HG03378 (cell line): Measurements from ENCODE around the gene CIRBP.

ENCODE experiments used
- ATAC-seq: cut with Tn5 transposase; IDR thresholded peaks from one replicate; pipeline ENCODE4 v1.9.1; 2021; ENCODE audit warnings: mild to moderate bottlenecking, moderate library complexity; ENCODE audit not compliant: unreplicated experiment

Gene CIRBP

DNA sequence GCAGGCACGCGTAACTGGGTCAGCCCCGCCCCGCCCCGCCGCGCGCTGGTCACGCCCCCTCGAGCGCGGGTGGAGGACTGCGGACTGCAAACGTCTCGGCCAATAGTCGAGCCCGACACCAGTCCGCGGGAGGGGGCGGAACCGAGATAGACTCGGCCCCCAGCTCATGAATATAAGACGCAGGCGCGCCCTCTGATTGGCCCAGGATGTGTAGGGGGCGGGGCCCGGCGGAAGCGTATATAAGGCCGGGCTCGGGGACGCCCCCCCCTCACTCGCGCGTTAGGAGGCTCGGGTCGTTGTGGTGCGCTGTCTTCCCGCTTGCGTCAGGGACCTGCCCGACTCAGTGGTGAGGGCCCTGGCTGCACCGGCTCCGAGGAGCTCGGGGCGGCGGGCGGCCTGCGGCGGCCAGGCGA, at the start of gene CIRBP:
TSS of gene CIRBP (plus strand) at position 268 of the 413 bp plus-strand sequence. CDS start 1,602 bp downstream, outside the sequence.
- peak; percentile 47 for ATAC-seq

DNA sequence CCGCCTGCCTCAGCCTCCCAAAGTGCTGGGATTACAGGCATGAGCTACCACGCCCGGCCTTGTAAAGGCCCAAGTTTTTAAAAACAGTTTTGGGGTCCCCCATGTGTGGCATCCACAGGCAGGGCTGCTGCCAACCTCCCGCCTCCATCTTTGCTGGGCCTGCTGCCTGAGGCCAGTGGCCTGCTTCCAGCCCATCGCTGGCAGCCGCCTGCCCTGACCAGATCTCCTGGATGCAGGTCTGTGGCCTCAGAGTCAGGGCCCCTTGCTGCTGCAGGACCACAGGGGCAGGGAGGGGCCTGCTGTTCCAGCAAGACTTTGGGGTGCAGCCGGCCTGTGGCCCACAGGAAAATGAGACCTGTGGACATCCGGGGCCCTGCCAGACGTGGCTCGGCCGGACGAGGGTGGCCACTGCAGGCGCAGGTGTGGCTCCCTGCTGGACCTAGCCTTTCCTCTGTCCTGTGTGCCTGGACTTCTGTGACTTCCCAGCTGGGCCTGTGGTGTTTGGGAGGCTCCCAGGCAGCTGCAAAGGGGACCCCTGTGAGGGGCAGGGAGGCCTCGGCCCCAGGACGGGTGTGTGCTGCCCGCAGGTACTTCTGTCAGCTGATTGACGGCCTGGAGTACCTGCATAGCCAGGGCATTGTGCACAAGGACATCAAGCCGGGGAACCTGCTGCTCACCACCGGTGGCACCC, 49.2 kb upstream of the CIRBP start:
- no peak for ATAC-seq

DNA sequence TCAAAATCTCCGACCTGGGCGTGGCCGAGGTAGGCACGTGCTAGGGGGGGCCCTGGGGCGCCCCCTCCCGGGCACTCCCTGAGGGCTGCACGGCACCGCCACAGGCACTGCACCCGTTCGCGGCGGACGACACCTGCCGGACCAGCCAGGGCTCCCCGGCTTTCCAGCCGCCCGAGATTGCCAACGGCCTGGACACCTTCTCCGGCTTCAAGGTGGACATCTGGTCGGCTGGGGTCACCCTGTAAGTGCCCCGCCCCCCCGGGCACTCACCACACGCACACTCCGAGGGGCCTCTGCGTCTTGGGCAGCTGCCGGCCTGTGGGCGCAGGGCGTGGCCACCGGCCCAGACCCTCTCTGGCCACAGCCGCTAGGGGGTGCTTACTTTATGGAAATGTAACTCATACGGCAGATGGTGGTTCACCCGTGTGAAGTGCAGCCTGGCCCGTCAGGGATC, 48.6 kb upstream of the CIRBP start:
- ATAC-seq: no peak

DNA sequence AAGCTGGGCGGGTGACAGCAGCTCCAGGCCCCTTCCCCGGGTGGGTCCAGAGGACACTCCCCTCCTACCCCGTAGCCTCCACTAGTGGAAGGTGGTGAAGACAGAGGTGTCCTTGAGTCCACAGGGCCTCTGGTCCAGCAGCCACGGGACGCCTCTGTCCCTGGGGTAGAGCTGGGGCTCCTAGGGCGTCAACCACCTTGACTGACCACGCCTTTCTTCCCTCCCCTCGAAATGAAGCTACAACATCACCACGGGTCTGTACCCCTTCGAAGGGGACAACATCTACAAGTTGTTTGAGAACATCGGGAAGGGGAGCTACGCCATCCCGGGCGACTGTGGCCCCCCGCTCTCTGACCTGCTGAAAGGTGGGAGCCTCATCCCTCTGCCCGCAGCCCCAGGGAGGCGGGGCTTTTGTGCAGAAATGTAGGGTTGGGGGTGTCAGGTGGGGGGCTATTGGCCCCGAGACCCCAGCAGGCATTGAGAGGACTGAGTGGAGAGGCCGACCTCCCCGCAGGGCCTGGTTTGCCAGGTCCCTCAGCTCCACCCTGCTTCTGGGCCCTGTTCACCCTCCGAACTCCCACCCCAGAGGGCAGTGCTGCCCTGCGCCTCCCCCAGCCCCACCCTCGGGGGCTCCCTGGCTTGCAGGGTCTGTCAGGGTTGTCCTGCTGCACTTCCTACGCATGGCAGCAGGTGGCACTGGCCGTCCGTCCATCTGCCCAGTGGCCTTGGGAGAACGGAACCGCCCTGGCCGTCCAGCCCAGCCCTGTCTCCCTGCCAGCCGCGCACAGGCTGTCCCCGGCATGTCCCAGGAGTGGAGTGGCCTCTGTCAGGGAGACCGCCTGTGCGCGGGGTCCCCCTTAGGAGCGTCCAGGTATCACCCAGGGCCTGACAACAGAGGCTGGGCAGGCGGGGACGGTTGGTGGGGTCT, 47.9 kb upstream of the CIRBP start:
- no peak for ATAC-seq

DNA sequence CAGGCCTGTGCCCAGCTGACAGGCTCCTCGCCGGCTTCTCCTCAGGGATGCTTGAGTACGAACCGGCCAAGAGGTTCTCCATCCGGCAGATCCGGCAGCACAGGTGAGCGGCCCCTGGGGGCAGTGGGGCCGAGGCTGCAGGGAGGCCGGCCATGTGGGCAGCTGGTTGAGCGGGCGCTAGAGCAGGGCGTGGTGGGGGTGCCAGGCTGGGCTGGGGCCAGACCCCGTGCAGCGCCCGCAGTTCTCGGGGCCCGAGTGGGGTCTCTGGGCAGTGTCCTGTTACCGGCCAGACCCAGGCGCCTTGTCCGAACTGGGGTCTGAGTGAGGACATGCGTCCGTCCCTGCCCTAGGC, 47.3 kb upstream of the CIRBP start:
- ATAC-seq: no peak

DNA sequence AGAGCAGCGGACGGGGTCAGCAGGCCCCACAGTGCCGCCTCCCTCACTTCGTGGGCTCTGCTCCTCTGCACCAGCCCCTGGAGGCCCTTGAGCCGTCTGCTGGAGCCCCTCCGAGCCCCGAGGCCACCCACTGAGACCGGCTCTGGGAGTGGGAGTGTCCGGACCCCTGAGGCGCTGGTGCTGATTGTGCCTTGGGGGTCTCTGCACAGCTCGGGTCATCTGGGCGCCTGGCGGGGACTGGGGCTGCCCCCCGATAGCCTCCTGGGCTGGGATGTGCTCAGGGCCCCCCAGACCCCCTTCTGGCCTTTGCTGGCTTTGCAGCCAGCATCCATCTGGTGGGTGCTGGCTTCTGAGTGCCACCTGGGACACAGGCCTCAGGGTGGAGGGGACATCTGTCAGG, 46.7 kb upstream of the CIRBP start:
- ATAC-seq: no peak

DNA sequence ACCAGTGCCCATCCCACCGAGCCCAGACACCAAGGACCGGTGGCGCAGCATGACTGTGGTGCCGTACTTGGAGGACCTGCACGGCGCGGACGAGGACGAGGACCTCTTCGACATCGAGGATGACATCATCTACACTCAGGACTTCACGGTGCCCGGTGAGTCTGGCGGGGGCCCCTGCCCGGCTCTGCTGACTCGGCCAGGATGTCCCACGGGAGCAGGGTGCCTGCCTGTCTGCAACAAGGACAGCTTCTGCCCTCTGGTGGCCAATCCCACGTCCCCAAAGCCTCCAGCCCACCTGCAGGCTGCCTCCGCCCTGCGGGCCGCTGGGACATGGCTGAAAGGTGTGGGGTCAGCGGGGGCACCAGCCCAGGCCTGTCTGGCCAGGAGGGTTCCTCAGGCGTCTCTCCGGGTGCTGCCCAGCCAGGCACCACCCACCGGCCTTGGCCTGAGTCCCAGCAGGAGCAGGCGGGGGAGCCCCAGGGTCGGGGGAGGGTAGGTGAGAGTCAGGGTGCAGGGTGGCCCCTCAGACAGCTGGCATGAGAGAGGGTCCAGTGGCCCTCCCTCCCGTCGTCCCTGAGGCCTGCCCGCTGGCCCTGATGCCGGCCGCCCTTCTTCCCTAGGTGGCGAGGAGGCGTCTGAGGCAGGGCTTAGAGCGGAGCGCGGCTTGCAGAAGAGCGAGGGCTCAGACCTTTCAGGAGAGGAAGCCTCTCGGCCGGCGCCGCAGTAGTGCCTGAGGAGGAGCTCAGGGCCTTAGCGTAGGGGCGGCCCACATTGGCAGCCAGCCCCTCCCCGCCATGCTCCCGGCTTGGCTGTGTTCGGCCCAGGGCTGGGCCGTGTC, 45.9 kb upstream of the CIRBP start:
- no peak for ATAC-seq

DNA sequence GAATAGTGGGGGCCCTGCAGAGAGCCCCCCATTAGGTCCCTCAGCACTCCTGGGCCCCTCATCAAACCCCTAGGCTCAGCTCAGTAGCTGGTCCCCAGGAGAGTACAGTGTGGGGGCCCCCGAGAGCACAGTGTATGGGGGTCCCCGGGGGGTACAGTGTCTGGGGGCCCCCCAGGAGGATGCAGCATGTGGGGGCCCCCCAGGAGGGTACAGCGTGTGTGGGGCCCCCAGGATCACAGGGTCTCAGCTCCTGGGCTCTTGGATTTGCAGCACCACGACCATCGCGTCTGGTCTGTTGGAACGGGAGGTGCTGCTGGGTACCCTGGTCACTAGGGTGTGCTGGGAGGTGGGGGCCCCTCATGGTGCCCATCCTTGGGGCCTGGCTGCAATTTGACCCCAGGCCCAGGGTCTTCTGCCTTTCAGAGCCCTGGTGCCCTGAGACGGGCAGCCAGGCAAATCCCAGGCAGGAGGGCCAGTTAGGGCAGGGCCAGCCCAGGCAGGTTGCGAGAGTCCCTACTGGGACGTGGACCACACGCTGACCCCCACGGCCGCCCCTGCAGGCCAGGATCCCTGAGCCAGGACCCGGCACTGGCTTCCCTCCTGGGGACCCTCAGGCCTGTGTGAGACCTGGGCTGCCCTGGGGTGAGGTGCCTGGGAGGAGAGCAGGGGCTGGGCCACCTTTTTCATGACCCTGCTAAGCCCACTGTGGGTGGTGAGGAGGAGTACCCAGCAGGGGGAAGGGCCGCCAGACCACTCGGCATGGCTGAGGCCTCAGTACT, 44.9 kb upstream of the CIRBP start:
- ATAC-seq: no peak

DNA sequence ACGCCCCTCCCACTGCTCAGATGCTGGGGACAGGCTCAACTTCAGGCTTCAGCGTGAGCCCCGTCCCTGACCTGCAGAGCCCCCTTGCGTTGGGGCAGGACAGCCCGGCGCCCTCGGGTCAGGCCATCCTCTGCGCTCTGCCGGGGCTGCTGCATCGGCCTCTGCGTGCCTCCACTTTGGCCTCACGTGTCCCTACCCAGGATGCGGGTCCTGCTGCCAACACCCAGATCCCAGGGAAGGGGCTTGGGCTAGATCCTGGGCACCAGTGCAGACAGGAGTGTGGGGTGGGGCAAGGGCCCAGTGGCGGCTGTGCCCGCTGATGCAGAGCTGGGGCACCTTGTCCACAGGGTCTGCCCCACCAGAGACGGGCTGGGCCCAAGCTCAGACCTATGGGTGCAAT, 44.3 kb upstream of the CIRBP start:
- ATAC-seq: no peak

DNA sequence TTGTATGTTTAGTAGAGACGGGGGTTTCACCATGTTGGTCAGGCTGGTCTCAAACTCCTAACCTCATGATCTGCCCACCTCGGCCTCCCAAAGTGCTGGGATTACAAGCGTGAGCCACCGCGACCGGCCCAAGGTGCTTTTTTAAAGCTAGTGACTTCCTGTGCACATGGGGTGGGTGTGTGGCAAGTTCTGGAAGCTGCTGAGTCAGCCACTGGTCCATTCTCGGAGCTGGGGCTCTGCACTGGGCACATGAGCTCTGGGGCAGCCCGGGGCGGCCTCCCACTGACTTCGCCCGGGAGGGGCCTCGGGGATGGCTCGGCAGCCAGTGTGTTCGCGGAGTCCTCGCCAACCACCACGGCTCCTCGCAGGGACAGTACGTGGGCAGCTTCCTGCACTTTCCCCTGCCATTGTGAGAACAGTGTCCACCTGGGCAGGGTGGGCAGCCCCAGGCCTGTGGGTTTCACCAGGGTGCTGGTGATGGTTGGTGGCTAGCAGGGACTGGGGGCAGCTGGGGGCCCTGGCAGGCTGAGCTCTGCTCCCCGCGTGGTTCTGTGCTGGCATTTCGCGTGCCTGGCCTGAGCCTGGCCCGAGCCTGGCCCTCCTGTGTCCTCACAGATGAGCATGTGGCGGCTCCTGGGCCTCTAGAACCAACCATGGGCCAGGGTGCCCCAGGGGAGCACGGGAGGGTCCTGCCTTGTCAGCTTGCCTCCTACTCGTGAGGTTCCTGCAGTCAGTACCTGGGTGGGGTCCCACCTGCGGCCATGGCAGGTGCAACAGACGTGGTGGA, 43.5 kb upstream of the CIRBP start:
- no peak for ATAC-seq

DNA sequence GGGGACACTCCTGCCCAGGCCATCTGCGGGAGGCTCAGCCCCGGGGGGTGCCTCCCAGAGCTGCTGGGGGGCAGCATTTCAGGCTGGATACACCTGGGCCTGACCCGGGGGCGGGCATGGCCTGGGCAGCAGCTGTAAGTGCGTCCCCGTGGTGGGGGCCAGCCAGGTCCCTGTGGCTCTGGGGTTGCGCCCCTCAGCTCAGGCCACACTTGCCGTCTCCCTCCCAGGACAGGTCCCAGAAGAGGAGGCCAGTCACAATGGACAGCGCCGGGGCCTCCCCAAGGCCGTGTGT, 43.0 kb upstream of the CIRBP start:
- no peak for ATAC-seq

DNA sequence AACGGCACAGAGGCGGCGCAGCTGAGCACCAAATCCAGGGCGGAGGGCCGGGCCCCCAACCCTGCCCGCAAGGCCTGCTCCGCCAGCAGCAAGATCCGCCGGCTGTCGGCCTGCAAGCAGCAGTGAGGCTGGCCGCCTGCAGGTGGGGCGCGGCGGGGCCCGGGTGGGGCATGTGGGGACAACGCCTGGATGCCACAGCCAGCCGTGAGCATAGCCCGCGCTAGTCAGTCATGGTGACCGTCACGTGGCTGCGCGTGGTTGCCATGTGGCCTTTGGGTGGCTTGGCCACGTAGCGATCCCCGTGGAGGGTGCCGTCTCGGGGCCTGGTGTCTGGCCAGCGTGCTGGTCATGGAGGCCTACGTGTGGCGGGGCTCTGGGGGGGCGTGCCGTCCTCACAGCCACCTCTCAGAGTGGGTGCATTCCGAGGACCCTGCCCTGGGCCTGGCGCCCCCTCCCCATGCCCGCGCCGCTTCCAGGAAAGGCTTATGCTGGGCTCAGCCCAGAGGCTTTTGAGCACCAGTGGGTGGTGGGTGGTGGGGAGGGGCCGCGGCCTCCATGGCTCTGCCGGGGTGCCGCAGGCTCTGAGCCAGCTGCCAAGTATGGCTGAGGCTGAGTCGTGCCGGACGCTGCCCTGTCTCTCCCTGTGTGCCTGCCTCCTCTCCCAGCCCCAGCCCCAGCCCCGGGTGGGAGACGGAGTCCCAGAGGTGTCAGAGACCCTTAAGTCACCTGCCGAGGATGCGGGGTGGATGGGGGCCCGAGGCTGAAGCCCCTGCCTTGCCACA, 42.4 kb upstream of the CIRBP start:
- ATAC-seq: no peak

DNA sequence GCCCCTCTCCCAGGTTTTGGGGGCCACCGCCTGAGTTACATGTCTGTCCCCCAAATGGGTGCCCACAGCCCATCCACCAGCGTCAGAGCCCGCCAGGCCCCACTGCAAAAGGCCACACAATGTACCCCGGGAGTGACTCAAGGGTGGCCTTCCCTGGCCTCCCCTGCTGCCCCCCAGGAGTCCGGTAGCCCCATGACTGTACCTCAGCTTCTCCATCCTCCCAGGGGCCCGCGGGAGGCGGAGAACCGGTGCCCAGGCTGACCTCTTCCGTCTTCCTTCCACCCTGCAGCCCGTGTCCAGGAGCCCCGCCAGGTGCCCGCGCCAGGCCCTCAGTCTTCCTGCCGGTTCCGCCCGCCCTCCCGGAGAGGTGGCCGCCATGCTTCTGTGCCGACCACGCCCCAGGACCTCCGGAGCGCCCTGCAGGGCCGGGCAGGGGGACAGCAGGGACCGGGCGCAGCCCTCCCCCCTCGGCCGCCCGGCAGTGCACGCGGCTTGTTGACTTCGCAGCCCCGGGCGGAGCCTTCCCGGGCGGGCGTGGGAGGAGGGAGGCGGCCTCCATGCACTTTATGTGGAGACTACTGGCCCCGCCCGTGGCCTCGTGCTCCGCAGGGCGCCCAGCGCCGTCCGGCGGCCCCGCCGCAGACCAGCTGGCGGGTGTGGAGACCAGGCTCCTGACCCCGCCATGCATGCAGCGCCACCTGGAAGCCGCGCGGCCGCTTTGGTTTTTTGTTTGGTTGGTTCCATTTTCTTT, 41.7 kb upstream of the CIRBP start:
- ATAC-seq: no peak

DNA sequence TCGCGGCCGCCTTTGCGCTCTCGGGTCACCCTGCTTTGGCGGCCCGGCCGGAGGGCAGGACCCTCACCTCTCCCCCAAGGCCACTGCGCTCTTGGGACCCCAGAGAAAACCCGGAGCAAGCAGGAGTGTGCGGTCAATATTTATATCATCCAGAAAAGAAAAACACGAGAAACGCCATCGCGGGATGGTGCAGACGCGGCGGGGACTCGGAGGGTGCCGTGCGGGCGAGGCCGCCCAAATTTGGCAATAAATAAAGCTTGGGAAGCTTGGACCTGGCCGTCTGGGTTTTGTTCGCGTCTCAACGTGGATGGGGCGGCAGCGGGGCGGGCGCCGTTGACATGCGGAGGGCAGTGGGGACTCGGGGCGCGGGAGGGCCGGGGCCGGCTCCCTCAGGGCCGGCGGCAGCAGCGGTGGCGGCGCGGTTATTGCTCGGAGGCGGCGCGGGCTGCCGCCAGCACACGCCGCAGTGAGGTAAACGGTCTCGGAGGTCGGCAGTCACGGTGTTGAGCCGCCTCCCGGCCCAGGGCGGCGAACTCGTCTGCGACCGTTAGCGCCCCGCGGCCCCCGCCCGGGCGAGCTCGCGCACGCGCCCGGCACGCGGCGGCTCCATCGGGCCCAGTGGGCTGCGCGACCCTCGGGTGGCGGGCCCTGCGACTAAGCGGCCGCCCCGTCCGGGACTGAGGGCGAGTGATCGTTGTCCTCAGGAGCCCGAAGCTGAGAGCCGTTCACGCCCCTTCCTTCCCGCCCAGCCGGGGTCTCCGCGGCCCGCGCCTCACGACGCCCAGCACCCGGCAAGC, 40.8 kb upstream of the CIRBP start:
- ATAC-seq: no peak

DNA sequence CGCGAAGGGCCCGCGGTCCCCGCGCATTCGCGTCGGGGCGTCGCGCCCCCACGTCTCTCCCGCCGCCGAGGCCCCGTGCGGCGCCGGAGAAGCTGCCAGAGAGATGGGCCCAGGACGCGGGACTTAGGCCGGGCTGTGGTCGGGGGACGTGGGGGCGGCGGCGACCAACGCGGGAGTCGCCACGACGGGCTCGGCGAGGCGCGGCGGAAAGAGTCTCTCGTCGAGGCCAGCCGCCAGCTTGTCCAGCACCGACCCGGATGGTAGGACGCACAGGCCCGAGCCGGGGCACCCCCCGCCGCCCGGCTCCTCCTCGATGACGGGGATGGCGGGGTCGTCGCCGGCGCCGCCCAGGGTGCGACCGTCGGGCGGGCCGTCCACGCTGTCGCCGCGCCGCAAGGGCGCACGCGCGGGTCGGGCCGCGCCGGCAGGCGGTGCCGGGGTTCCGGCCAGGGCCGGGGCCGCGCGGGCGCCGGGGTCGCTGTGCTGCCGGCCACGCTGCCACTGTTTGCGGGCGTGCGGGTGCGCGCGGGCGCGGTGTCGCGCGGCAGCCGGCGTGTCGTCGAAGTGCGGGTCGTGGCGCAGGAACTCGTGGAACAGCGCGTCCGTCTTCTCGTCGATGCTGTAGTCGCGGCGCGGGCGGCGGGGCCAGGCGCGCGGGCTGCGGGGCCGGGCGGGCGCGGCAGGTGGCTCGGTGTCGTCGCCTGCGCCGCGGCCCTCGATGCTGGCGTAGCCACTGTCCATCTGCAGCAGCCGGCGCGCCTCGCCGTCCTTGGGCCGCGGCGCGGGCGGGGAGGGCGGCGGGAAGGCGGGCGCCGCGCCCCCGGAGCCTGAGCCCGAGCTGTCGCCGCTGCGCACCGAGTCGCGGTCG, 39.8 kb upstream of the CIRBP start:
- no peak for ATAC-seq

DNA sequence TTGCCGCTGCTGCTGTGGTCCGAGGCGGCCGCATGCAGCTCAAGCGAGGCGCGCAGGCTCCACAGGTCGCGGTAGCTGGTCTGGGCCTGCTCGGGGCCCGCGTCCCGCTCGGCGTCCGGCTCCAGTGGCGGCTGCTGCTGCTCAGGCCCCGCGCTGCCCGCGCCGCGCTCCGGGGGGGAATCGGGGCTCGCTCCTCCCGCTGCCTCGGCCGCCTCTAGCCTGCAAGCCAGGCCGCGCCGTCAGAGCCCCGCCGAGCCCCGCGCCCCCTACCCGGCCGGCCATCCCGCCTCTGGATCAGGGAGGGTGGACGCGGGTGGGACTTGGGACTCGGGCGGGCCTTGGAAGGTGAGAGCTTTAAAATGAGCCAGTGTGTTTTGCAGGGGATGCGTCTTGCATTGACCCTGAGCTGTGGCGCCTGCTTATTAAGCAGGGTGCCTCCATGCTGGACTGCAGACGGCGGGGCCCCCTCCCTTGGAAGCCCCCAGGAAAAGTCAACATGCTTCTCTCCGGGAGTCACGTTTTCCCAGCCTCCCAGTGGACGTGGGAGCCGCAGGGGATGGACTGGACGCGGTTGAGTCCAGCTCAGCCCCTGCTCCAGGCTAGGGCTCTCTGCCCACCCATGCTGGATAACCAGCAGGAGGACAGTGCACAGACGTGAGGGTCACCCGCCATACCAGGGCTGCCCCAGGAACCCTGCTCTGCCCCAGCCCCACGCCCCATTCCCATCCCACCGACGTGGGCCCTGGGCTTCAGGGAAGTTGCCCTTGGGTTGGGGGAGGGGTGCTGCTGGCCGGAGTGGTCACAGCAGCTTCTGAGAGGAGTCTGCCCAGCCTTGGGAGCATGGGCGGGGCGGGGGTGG, 39.0 kb upstream of the CIRBP start:
- ATAC-seq: no peak
